LNCaP clone FGC (cell line): Measurements from ENCODE around the gene SERPINA12.

ENCODE experiments used
- DNase-seq: peaks from one replicate; pipeline ENCODE4 v3.0.0-alpha.2; 2011; ENCODE audit warnings: low read depth
- H3K4me3 ChIP-seq: 2 replicates; pipeline ENCODE4 v1.5.1; 2011; ENCODE audit warnings: mild to moderate bottlenecking, low read depth, low read length, control low read depth
- CTCF ChIP-seq: IDR thresholded peaks from 2 replicates; pipeline ENCODE4 v1.5.1; 2012; ENCODE audit warnings: mild to moderate bottlenecking; ENCODE audit not compliant: control insufficient read depth, insufficient read depth; ENCODE audit errors: extremely low read depth

Gene SERPINA12

GRCh38 chr14:94542811-94543440 lies 33.7 kb upstream of the SERPINA12 start:
- no peak for DNase-seq
- TF ChIP-seq CTCF: no peak
- H3K4me3 ChIP-seq: no peak overlapping the region

- no peak for TF ChIP-seq CTCF
- DNase-seq: no peak
- H3K4me3 ChIP-seq: no peak overlapping the region
Measured at GRCh38 chr14:94542111-94542810, 33.0 kb upstream of the SERPINA12 start.

GRCh38 chr14:94541234-94541975 lies 32.1 kb upstream of the SERPINA12 start:
- TF ChIP-seq CTCF: no peak
- H3K4me3 ChIP-seq: no peak overlapping the region
- no peak for DNase-seq

- no peak overlapping the region for H3K4me3 ChIP-seq
- DNase-seq: no peak
- peak; percentile 38; the same call in 1 of the 2 replicates for TF ChIP-seq CTCF
Measured at GRCh38 chr14:94540031-94540794, 30.9 kb upstream of the SERPINA12 start.

- TF ChIP-seq CTCF: no peak
- no peak for DNase-seq
- no peak overlapping the region for H3K4me3 ChIP-seq
Measured at GRCh38 chr14:94539181-94539580, 29.9 kb upstream of the SERPINA12 start.

- DNase-seq: no peak
- H3K4me3 ChIP-seq: no peak overlapping the region
- TF ChIP-seq CTCF: no peak
Measured at GRCh38 chr14:94538070-94538740, 28.9 kb upstream of the SERPINA12 start.
